BE2C (cell line): ENCODE data around the gene WDR49.

Experiments used
- DNase-seq: peaks from one replicate; pipeline ENCODE4 v3.0.0-alpha.2; 2020
- H3K27me3 ChIP-seq: fragments of 250-450 bp; sonication (Bioruptor Pico); 2 replicates; pipeline ENCODE4 v1.5.1; 2020; ENCODE audit warnings: mild to moderate bottlenecking
- H3K36me3 ChIP-seq: fragments of 250-450 bp; sonication (Bioruptor Pico); 2 replicates; pipeline ENCODE4 v1.5.1; 2020; ENCODE audit warnings: mild to moderate bottlenecking
- H3K4me1 ChIP-seq: fragments of 250-450 bp; sonication (Bioruptor Pico); 2 replicates; pipeline ENCODE4 v1.5.1; 2020
- H3K4me3 ChIP-seq: 2 replicates; pipeline ENCODE4 v1.5.1; 2011; ENCODE audit warnings: low read depth, low read length
- H3K9me3 ChIP-seq: fragments of 250-450 bp; sonication (Bioruptor Pico); 2 replicates; pipeline ENCODE4 v1.5.1; 2020
- CTCF ChIP-seq: IDR thresholded peaks from 2 replicates; pipeline ENCODE4 v1.5.1; 2012; ENCODE audit warnings: mild to moderate bottlenecking, low read depth, low read length

WDR49 gene

GRCh38 chr3:167469381-167469780, 184.4 kb downstream of the WDR49 start:
- Histone ChIP-seq H3K9me3 (no peaks in the 10 kb centered on the region), H3K27me3 (no peaks in the 10 kb centered on the region), H3K4me3 (no peak overlapping the region), H3K36me3 (no peaks in the 10 kb centered on the region), H3K4me1 (no peaks in the 10 kb centered on the region)
- DNase-seq: no peak
- TF ChIP-seq CTCF: no peak

- H3K4me3 ChIP-seq: no peak overlapping the region
- no peaks in the 10 kb centered on the region for H3K9me3 ChIP-seq
- H3K36me3 ChIP-seq: no peaks in the 10 kb centered on the region
- H3K27me3 ChIP-seq: no peaks in the 10 kb centered on the region
- no peak for TF ChIP-seq CTCF
- no peaks in the 10 kb centered on the region for H3K4me1 ChIP-seq
- no peak for DNase-seq
These were observed 185.7 kb downstream of the WDR49 start for GRCh38 chr3:167467848-167468611.

GRCh38 chr3:167466966-167467365, 186.8 kb downstream of the WDR49 start:
- Histone ChIP-seq H3K9me3 (no peaks in the 10 kb centered on the region), H3K36me3 (no peaks in the 10 kb centered on the region), H3K4me3 (no peak overlapping the region), H3K4me1 (no peaks in the 10 kb centered on the region), H3K27me3 (no peaks in the 10 kb centered on the region)
- TF ChIP-seq CTCF: no peak
- DNase-seq: no peak

GRCh38 chr3:167456157-167456799, 197.5 kb downstream of the WDR49 start:
- H3K9me3 ChIP-seq: no peaks in the 10 kb centered on the region
- TF ChIP-seq CTCF: no peak
- H3K4me1 ChIP-seq: no peaks in the 10 kb centered on the region
- H3K27me3 ChIP-seq: no peaks in the 10 kb centered on the region
- no peak overlapping the region for H3K4me3 ChIP-seq
- no peaks in the 10 kb centered on the region for H3K36me3 ChIP-seq
- DNase-seq: no peak

GRCh38 chr3:167453815-167454214, 199.9 kb downstream of the WDR49 start:
- H3K4me1 ChIP-seq: no peaks in the 10 kb centered on the region
- H3K36me3 ChIP-seq: no peaks in the 10 kb centered on the region
- no peak overlapping the region for H3K4me3 ChIP-seq
- TF ChIP-seq CTCF: no peak
- no peaks in the 10 kb centered on the region for H3K9me3 ChIP-seq
- DNase-seq: no peak
- no peaks in the 10 kb centered on the region for H3K27me3 ChIP-seq

- no peak for DNase-seq
- Histone ChIP-seq H3K4me1 (no peaks in the 10 kb centered on the region), H3K27me3 (no peaks in the 10 kb centered on the region), H3K36me3 (no peaks in the 10 kb centered on the region), H3K4me3 (no peak overlapping the region), H3K9me3 (no peaks in the 10 kb centered on the region)
- TF ChIP-seq CTCF: no peak
These were observed 202.5 kb downstream of the WDR49 start for GRCh38 chr3:167451282-167451681.
